Measurements from ENCODE around the gene OXSM. TPM values are rescaled to one million over a fixed set of nuclear protein-coding genes. Genes with fewer than 3 reads are reported as not detected.

The OXSM gene
- total and polyA plus RNA-seq, 10 of the 15 experiments (the other 5 are each of a cell fraction or from before 2014, with no cell fraction given): 12.9 to 37.5 (median 22.1) TPM

DNA sequence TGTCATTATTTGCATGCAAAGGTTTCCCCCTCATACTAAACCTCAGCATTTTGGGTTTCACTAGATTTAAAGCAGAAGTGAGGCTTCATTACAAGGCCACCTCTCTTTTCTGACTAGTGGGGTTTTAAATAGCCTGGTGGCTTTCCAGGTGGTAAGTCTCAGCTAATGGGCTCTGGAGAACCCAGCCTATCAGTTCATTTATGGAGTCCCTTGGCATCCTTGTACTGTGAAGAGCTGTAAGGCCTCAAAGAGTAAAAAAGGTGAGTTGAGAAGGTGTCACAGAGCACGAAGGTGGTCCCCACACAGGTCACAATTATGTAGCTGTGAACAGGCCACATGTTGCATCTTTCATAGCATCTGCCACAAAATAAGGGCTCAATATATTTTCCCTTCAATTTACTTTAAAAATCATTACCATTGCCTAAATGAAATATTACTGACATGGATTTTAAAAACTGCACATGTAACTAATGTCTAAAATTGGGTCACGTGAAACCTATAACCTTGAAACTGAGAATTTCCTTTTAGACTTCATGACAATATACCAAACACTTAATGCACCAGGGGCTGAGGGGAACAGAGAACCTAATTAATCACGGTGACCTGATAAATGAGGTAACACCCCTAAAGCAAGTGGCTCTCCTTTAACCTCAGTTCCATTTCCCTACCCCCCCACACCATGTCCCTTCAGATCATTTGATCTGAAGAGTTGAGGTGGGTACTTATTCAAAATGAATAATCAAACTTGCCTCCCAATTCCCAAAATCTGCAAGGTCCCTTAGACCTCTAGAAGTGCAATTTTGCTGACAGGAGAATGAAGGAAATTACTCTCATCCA, 7.9 kb upstream of the OXSM start (continued):
- TF ChIP-seq CHD1 (IDR thresholded peaks at IDR 0.05; ENCODE audit: low read depth, low read length) (no peak), FOS (IDR thresholded peaks at IDR 0.05; ENCODE audit: borderline replicate concordance, extremely low read depth, insufficient read length) (no peak), MTA2 (IDR thresholded peaks at IDR 0.05; ENCODE audit: low read depth) (peak; percentile 89), NR2C1 (IDR thresholded peaks at IDR 0.05) (no peak), TBL1XR1 (IDR thresholded peaks at IDR 0.05; ENCODE audit: low read depth, low read length) (no peak), SMAD1 (IDR thresholded peaks at IDR 0.05; ENCODE audit: low read depth, partially characterized antibody) (no peak), ZNF384 (IDR thresholded peaks at IDR 0.05; ENCODE audit: borderline replicate concordance, low read depth, low read length) (no peak)
- TF ChIP-seq, protein P1, sequence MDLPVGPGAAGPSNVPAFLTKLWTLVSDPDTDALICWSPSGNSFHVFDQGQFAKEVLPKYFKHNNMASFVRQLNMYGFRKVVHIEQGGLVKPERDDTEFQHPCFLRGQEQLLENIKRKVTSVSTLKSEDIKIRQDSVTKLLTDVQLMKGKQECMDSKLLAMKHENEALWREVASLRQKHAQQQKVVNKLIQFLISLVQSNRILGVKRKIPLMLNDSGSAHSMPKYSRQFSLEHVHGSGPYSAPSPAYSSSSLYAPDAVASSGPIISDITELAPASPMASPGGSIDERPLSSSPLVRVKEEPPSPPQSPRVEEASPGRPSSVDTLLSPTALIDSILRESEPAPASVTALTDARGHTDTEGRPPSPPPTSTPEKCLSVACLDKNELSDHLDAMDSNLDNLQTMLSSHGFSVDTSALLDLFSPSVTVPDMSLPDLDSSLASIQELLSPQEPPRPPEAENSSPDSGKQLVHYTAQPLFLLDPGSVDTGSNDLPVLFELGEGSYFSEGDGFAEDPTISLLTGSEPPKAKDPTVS (IDR thresholded peaks at IDR 0.05; ENCODE audit: low read depth, low read length): no peak
- TF ChIP-seq, protein P2, sequence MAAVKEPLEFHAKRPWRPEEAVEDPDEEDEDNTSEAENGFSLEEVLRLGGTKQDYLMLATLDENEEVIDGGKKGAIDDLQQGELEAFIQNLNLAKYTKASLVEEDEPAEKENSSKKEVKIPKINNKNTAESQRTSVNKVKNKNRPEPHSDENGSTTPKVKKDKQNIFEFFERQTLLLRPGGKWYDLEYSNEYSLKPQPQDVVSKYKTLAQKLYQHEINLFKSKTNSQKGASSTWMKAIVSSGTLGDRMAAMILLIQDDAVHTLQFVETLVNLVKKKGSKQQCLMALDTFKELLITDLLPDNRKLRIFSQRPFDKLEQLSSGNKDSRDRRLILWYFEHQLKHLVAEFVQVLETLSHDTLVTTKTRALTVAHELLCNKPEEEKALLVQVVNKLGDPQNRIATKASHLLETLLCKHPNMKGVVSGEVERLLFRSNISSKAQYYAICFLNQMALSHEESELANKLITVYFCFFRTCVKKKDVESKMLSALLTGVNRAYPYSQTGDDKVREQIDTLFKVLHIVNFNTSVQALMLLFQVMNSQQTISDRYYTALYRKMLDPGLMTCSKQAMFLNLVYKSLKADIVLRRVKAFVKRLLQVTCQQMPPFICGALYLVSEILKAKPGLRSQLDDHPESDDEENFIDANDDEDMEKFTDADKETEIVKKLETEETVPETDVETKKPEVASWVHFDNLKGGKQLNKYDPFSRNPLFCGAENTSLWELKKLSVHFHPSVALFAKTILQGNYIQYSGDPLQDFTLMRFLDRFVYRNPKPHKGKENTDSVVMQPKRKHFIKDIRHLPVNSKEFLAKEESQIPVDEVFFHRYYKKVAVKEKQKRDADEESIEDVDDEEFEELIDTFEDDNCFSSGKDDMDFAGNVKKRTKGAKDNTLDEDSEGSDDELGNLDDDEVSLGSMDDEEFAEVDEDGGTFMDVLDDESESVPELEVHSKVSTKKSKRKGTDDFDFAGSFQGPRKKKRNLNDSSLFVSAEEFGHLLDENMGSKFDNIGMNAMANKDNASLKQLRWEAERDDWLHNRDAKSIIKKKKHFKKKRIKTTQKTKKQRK (IDR thresholded peaks at IDR 0.05; ENCODE audit: low read depth, low read length): no peak
- TF ChIP-seq, protein P3, sequence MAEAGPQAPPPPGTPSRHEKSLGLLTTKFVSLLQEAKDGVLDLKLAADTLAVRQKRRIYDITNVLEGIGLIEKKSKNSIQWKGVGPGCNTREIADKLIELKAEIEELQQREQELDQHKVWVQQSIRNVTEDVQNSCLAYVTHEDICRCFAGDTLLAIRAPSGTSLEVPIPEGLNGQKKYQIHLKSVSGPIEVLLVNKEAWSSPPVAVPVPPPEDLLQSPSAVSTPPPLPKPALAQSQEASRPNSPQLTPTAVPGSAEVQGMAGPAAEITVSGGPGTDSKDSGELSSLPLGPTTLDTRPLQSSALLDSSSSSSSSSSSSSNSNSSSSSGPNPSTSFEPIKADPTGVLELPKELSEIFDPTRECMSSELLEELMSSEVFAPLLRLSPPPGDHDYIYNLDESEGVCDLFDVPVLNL (IDR thresholded peaks at IDR 0.05; ENCODE audit: low read depth, low read length): no peak
